Measurements from ENCODE around the gene NRCAM.

Gene NRCAM

GRCh38 chr7:108292541-108292940, 163.7 kb downstream of the NRCAM start:
- TF ChIP-seq TARDBP (IDR thresholded peaks at IDR 0.05) (no peak), FOXA1 (IDR thresholded peaks at IDR 0.05) (no peak), L3MBTL2 (conservative IDR thresholded peaks at IDR 0.05) (no peak), BHLHE40 (IDR thresholded peaks at IDR 0.05; ENCODE audit: borderline replicate concordance) (no peak), ARNT (IDR thresholded peaks at IDR 0.05) (no peak), FOXM1 (IDR thresholded peaks at IDR 0.05; ENCODE audit: borderline replicate concordance) (no peak), FOXK2 (IDR thresholded peaks at IDR 0.05) (no peak), PKNOX1 (IDR thresholded peaks at IDR 0.05) (no peak), ELF4 (IDR thresholded peaks at IDR 0.05) (no peak), LEF1 (IDR thresholded peaks at IDR 0.05; ENCODE audit: borderline replicate concordance) (no peak), NFRKB (IDR thresholded peaks at IDR 0.05) (no peak)
- POLR2A ChIA-PET = no interaction called here
- DNase-seq (ENCODE audit: extremely low spot score) = no peak
- CTCF ChIA-PET = interaction anchor here (1.0 kb wide), 1 partner anchor 13 kb away, joined by 3 read pairs; no protein-coding TSS in a partner anchor

GRCh38 chr7:108291791-108292440, 164.3 kb downstream of the NRCAM start:
- TF ChIP-seq LEF1 (IDR thresholded peaks at IDR 0.05; ENCODE audit: borderline replicate concordance) = no peak
- TF ChIP-seq TARDBP (IDR thresholded peaks at IDR 0.05) = no peak
- TF ChIP-seq NFRKB (IDR thresholded peaks at IDR 0.05) = no peak
- TF ChIP-seq HDGF (IDR thresholded peaks at IDR 0.05; ENCODE audit: borderline replicate concordance) = no peak
- no peak for TF ChIP-seq L3MBTL2 (conservative IDR thresholded peaks at IDR 0.05)
- no peak for TF ChIP-seq ZNF384 (IDR thresholded peaks at IDR 0.05)
- TF ChIP-seq PKNOX1 (IDR thresholded peaks at IDR 0.05) = no peak
- TF ChIP-seq BHLHE40 (IDR thresholded peaks at IDR 0.05; ENCODE audit: borderline replicate concordance) = no peak
- TF ChIP-seq FOXK2 (IDR thresholded peaks at IDR 0.05) = no peak
- TF ChIP-seq CTBP1 (IDR thresholded peaks at IDR 0.05; ENCODE audit: borderline replicate concordance) = no peak
- no peak for TF ChIP-seq ARNT (IDR thresholded peaks at IDR 0.05)
- TF ChIP-seq SP1 (IDR thresholded peaks at IDR 0.05) = no peak
- TF ChIP-seq SUZ12 (IDR thresholded peaks at IDR 0.05) = no peak
- TF ChIP-seq FOXA1 (IDR thresholded peaks at IDR 0.05) = no peak
- TF ChIP-seq ELF4 (IDR thresholded peaks at IDR 0.05) = no peak
- TF ChIP-seq FOXM1 (IDR thresholded peaks at IDR 0.05; ENCODE audit: borderline replicate concordance) = no peak
- DNase-seq (ENCODE audit: extremely low spot score) = no peak
- ChIA-PET POLR2A (no interaction called here), CTCF (interaction anchor here (1.0 kb wide), 1 partner anchor 12 kb away, joined by 3 read pairs; no protein-coding TSS in a partner anchor)

GRCh38 chr7:108291152-108291508, 165.1 kb downstream of the NRCAM start:
- CTCF ChIA-PET = no interaction called here
- POLR2A ChIA-PET = no interaction called here
- TF ChIP-seq ELF4 (IDR thresholded peaks at IDR 0.05) = no peak
- TF ChIP-seq ZNF384 (IDR thresholded peaks at IDR 0.05) = no peak
- no peak for TF ChIP-seq TARDBP (IDR thresholded peaks at IDR 0.05)
- no peak for TF ChIP-seq NFRKB (IDR thresholded peaks at IDR 0.05)
- no peak for TF ChIP-seq CTBP1 (IDR thresholded peaks at IDR 0.05; ENCODE audit: borderline replicate concordance)
- no peak for DNase-seq (ENCODE audit: extremely low spot score)

GRCh38 chr7:108290459-108291151, 165.6 kb downstream of the NRCAM start:
- ChIA-PET CTCF (no interaction called here), POLR2A (no interaction called here)
- no peak for DNase-seq (ENCODE audit: extremely low spot score)
- TF ChIP-seq TARDBP (IDR thresholded peaks at IDR 0.05) = no peak
- no peak for TF ChIP-seq L3MBTL2 (conservative IDR thresholded peaks at IDR 0.05)
- no peak for TF ChIP-seq LEF1 (IDR thresholded peaks at IDR 0.05; ENCODE audit: borderline replicate concordance)
- TF ChIP-seq ZNF384 (IDR thresholded peaks at IDR 0.05) = no peak
- TF ChIP-seq ARNT (IDR thresholded peaks at IDR 0.05) = no peak
- TF ChIP-seq NFRKB (IDR thresholded peaks at IDR 0.05) = no peak
- no peak for TF ChIP-seq FOXM1 (IDR thresholded peaks at IDR 0.05; ENCODE audit: borderline replicate concordance)
- no peak for TF ChIP-seq ELF4 (IDR thresholded peaks at IDR 0.05)
- TF ChIP-seq SUZ12 (IDR thresholded peaks at IDR 0.05) = no peak
- TF ChIP-seq BHLHE40 (IDR thresholded peaks at IDR 0.05; ENCODE audit: borderline replicate concordance) = no peak
- no peak for TF ChIP-seq CTBP1 (IDR thresholded peaks at IDR 0.05; ENCODE audit: borderline replicate concordance)
- no peak for TF ChIP-seq PKNOX1 (IDR thresholded peaks at IDR 0.05)
- TF ChIP-seq HDGF (IDR thresholded peaks at IDR 0.05; ENCODE audit: borderline replicate concordance) = no peak
- no peak for TF ChIP-seq SP1 (IDR thresholded peaks at IDR 0.05)
- TF ChIP-seq FOXK2 (IDR thresholded peaks at IDR 0.05) = no peak
- no peak for TF ChIP-seq FOXA1 (IDR thresholded peaks at IDR 0.05)

GRCh38 chr7:108289852-108290251, 166.4 kb downstream of the NRCAM start:
- ChIA-PET POLR2A (no interaction called here), CTCF (no interaction called here)
- no peak for DNase-seq (ENCODE audit: extremely low spot score)
- TF ChIP-seq FOXA1 (IDR thresholded peaks at IDR 0.05) (no peak), HDGF (IDR thresholded peaks at IDR 0.05; ENCODE audit: borderline replicate concordance) (no peak), ELF4 (IDR thresholded peaks at IDR 0.05) (no peak)

- TF ChIP-seq TARDBP (IDR thresholded peaks at IDR 0.05) (no peak), CTBP1 (IDR thresholded peaks at IDR 0.05; ENCODE audit: borderline replicate concordance) (no peak), L3MBTL2 (conservative IDR thresholded peaks at IDR 0.05) (no peak), NFRKB (IDR thresholded peaks at IDR 0.05) (no peak), FOXM1 (IDR thresholded peaks at IDR 0.05; ENCODE audit: borderline replicate concordance) (no peak), FOXK2 (IDR thresholded peaks at IDR 0.05) (no peak), FOXA1 (IDR thresholded peaks at IDR 0.05) (no peak), ZNF384 (IDR thresholded peaks at IDR 0.05) (no peak), SP1 (IDR thresholded peaks at IDR 0.05) (no peak), PKNOX1 (IDR thresholded peaks at IDR 0.05) (no peak)
- ChIA-PET POLR2A (no interaction called here), CTCF (no interaction called here)
- DNase-seq (ENCODE audit: extremely low spot score) = no peak
Measured at GRCh38 chr7:108287857-108288256, 168.4 kb downstream of the NRCAM start.
